Fibroblast of skin of abdomen (primary cell): Measurements from ENCODE around the gene ZKSCAN7.
"Not testable (repeated sequence)": the region's sequence is repeated elsewhere in the genome, so short reads cannot be mapped to it uniquely, and the experiment has no call there.

ENCODE experiments used
- DNase-seq: peaks from one replicate; pipeline ENCODE4 v3.0.0-alpha.2; 2013

ZKSCAN7 gene

DNA sequence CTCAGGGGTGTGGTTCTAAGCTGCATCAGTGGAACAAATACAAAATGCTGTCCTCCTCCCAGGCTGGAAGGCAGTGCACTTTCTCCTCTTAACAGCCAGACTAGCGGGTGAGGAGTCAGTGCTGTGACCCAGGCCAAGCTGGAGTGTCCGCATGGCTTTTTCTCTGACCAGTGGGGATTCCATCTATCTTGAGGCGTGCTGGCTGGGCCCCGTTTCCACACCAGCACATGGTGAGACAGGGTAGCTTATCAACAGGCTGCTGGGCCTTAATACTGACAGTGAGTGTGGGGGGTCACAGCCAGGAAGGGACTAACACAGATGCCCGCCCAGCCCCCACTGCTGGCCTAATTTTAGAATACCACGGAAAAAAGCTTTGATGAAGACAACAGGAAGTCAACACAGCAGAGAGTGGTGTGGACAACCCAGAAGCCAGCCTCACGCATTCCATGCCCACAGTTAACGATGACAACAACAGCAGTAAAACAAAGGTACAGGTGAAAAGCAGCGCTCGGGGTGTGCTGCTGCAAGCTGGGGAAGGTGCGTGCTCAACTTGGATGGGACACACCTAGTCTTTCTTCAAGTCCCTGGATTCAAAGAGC lies 22.5 kb downstream of the ZKSCAN7 start:
- DNase-seq = not testable (repeated sequence)

DNA sequence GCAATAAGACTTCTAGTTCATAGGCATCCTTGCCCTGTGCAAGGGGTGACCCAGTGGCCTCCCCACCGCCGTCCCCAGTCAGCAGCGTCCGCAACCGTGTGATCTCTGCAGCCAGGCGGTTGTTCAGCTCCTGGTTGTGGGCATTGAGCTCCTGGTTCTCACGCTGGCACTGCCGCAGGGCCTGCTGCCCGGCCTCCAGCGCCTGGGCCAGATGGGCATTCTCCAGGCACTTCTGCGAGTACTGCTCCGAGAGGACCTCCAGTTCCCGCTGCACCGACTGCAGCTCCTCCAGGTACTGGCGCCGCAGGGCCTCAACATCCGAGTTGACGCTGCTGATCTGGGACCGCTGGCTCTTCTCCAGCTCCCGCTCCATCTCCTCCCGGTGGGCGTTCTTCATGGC lies 23.3 kb downstream of the ZKSCAN7 start:
- not testable (repeated sequence) for DNase-seq

DNA sequence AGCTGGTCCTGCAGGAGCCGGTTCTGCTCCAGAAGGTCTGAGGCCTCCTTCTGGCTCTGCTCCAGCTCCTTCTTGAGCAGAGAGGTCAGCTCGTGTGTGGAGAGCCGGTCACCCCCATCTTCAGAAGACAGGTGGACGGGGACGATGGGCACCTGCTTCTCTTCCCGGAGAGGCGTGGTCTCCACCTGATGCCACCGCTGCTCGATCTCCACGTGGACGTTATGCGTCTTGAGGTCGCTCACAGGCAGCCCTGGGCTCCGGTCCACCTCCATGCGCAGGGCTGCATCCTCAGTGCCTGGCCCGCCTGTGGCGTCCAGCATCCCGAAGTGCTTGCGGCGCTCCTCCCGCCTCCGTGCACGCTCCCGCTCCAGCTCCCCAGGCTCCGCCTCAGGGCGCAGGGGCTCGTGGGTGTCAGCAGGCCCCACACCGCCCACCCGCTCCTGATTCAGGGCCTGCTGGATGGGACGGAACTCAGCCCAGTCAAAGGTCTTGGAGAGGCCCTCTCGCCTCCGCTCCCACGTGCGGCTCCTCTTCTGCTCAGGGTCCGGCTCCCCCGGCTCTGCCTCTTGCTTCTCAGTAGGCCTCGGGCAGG lies 24.0 kb downstream of the ZKSCAN7 start:
- not testable (repeated sequence) for DNase-seq

DNA sequence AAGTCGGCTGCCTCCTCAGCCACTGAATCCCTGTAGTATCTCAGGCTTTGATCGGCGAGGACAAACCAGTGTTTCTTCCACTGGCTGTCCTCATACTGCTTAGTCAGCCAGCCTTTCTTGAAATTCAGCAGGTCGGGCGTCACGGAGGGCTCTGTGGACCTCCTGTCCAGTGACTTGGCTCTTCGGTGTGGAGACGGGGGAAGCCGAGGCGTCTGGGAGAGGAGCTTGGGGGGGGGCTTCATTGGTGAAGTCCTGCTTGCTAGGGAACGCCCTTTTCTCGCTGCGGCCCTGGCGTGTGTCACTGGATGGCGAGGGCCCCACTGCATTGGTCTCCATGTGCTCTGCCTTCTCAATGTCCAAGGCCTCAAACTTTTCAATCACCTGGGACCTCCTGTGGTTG lies 24.8 kb downstream of the ZKSCAN7 start:
- not testable (repeated sequence) for DNase-seq

DNA sequence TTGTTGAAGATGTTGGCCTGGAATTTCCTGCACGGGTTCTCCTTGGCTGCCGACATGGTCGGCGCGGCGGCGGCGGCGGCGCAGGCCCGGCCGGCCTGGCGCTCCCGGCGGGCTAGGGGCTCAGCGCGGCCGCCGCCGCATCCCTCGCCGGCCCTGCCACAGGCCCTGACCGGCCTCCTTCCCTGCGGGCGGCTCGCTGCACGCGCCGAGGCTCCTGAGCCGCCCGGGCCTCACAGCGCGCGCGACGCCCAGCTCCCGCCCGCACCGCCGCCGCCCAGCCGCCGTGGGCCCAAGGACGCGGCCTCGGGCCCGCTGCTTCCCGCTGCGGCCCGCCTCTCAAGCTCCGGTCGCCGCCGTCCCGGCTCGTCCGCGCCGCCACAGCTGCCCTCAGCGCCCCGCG lies 26.0 kb downstream of the ZKSCAN7 start:
- DNase-seq = not testable (repeated sequence)

DNA sequence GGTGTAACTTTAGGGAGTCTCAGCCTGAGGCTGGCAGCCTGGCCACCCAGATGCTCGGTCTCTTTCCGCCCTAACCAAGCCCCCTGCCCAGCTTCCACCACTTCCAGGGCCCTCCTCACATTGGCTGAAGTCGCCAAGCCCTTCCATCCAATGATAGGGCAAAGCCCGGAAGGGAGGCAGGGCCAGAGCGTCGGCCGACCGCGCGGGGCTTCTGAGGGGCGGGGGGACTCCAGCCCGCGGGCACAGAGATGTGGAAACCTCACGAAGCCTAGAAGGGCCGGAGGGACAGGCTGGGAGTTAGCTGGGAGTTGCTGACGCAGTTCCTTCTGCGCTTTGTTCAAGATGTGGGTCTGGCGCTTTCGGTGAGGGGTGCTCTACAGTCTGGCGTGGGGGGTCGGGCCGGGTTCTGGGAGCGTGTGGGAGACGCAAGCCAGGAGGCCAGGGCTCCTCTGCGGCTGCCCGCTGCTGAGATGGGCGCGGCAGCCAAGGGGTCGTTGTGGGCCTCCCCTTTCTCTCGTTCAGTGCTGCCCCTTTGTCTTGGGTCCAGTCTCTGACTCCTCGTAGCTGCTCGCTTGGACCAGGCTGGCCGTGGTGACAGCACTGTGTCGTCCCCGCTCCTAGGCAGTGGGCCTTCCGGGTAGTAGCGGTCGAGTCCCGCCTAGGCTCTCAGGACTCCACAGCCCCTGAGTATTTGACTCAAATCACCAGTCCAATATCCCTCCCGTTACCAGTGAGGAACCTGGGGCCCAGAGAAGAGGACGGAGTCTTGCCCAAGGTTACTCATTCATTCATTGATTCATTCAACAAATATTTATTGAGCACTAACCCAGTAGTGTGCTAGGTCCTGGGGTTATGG lies 29.9 kb downstream of the ZKSCAN7 start, which contains the start of gene ZNF660:
TSS of gene ZNF660 (plus strand) at position 319 of the 856 bp plus-strand sequence. CDS start 9,230 bp downstream, outside the sequence.
- peak; percentile 84 for DNase-seq

DNA sequence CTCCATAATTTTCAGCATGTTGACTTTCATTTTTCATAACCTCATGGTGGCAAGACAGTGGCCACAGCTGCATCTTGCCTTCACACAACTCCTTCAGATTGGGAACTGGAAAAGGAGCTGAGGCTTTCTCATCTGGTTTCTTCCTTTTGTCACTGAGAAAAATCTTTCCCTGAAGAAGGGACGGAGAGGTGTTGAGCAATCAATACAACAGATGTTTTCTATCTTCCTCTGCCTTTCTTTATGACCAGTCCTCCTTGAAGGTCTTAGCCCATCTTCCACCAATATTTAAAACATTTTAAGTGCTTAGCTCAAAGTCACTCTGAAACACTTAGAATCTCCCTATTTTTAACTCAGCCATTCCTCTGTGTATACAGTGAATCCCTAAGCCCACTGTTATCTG lies 41.6 kb downstream of the ZKSCAN7 start:
- DNase-seq = no peak

DNA sequence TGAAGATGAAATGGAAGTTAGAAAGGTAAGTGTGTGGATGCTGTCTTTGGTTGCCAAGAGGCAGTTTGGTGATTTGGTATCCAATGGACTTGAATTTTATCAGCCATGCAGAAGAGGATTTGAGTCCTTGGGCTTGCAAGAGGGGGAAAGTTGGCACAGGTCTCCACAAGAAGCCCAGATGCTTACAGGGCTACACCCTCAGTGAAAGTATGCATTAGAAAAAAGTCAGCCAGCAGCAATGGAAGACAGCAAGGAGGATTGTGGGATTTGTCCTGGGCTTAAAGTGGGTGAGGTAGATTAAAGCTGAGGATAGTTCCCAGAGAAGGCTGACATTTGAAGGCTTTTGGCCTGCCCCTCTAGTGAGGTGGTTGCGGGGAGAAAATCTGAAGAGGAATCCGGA lies 46.8 kb downstream of the ZKSCAN7 start:
- DNase-seq = no peak

DNA sequence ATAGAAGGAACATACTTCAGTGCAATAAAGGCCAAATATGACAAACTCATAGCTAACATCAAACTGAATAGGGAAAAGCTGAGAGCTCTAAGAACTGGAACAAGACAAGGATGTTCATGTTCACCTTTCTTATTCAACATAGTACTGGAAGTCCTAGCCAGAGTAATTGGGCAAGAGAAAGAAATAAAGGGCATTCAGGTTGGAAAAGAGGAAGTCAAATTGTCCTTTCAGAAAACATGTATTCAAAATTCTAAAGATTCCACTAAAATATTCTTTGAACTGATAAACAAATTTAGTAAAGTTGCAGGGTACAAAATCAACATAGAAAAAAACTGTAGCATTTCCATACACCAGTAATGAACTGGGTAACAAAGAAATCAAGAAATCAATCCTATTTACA lies 57.7 kb downstream of the ZKSCAN7 start:
- no peak for DNase-seq
